Trophoblast cell (in vitro differentiated cells and primary cell): ENCODE data around the gene HAO2.

Experiments
- DNase-seq, 2 donors: peaks; one replicate each; pipeline ENCODE4 v3.0.0-alpha.2; 2016
- H2AFZ ChIP-seq: 2 replicates; pipeline ENCODE4 v1.6.1; 2013; ENCODE audit warnings: low read length, moderate library complexity, mild to moderate bottlenecking; ENCODE audit not compliant: insufficient read depth, poor library complexity
- H2AK5ac ChIP-seq: 2 replicates; pipeline ENCODE4 v1.6.1; 2013; ENCODE audit warnings: mild to moderate bottlenecking, low read length
- H2BK120ac ChIP-seq: 2 replicates; pipeline ENCODE4 v1.6.1; 2013; ENCODE audit warnings: low read length, mild to moderate bottlenecking, moderate library complexity; ENCODE audit not compliant: insufficient read depth, poor library complexity
- H2BK12ac ChIP-seq: 2 replicates; pipeline ENCODE4 v1.6.1; 2013; ENCODE audit warnings: mild to moderate bottlenecking, low read length, moderate library complexity
- H2BK5ac ChIP-seq: 2 replicates; pipeline ENCODE4 v1.6.1; 2013; ENCODE audit warnings: low read length, low read depth, moderate library complexity, mild to moderate bottlenecking; ENCODE audit not compliant: poor library complexity
- H3K14ac ChIP-seq: 2 replicates; pipeline ENCODE4 v1.6.1; 2013; ENCODE audit warnings: mild to moderate bottlenecking, low read length
- H3K18ac ChIP-seq: 2 replicates; pipeline ENCODE4 v1.6.1; 2013; ENCODE audit warnings: mild to moderate bottlenecking, low read length
- H3K23ac ChIP-seq: 2 replicates; pipeline ENCODE4 v1.6.1; 2013; ENCODE audit warnings: low read length
- H3K27ac ChIP-seq: 2 replicates; pipeline ENCODE4 v1.5.1; 2013; ENCODE audit warnings: low read depth, mild to moderate bottlenecking, inconsistent platforms, low read length, moderate library complexity
- H3K27me3 ChIP-seq: 2 replicates; pipeline ENCODE4 v1.6.1; 2013; ENCODE audit warnings: inconsistent platforms, mild to moderate bottlenecking, low read length, moderate library complexity; ENCODE audit not compliant: insufficient read depth
- H3K36me3 ChIP-seq, 2 experiments: 1 replicate in 1 of 2; 2 replicates in 1 of 2; pipeline ENCODE4 v1.6.1; 2013; ENCODE audit warnings: low read length in 2 of 2, mild to moderate bottlenecking in 2 of 2, moderate library complexity in 1 of 2; ENCODE audit not compliant: insufficient read depth in 2 of 2, control insufficient read depth in 1 of 2
- H3K4ac ChIP-seq: 2 replicates; pipeline ENCODE4 v1.6.1; 2013; ENCODE audit warnings: low read depth, mild to moderate bottlenecking, low read length, moderate library complexity
- H3K4me1 ChIP-seq, 2 experiments: 1 replicate in 1 of 2; 2 replicates in 1 of 2; pipeline ENCODE4 v1.6.1; 2013; ENCODE audit warnings: low read length in 2 of 2, mild to moderate bottlenecking in 2 of 2, moderate library complexity in 1 of 2; ENCODE audit not compliant: insufficient read depth in 2 of 2, control insufficient read depth in 1 of 2
- H3K4me2 ChIP-seq: 2 replicates; pipeline ENCODE4 v1.6.1; 2013; ENCODE audit warnings: inconsistent platforms, mild to moderate bottlenecking, low read length, moderate library complexity
- H3K4me3 ChIP-seq: 2 replicates; pipeline ENCODE4 v1.5.1; 2013; ENCODE audit warnings: mild to moderate bottlenecking, low read depth, low read length, inconsistent platforms
- H3K79me1 ChIP-seq: one replicate; pipeline ENCODE4 v1.6.1; 2013; ENCODE audit warnings: low read length
- H3K79me2 ChIP-seq: 2 replicates; pipeline ENCODE4 v1.6.1; 2013; ENCODE audit warnings: low read length, mild to moderate bottlenecking; ENCODE audit not compliant: control insufficient read depth, insufficient read depth, poor library complexity
- H3K9ac ChIP-seq: 2 replicates; pipeline ENCODE4 v1.6.1; 2013; ENCODE audit warnings: mild to moderate bottlenecking, low read length
- H3K9me3 ChIP-seq: 2 replicates; pipeline ENCODE4 v1.6.1; 2013; ENCODE audit warnings: low read depth, mild to moderate bottlenecking, control low read depth, inconsistent platforms, low read length; ENCODE audit not compliant: insufficient read depth
- H4K12ac ChIP-seq: 2 replicates; pipeline ENCODE4 v1.6.1; 2013; ENCODE audit warnings: low read depth, mild to moderate bottlenecking, low read length, moderate library complexity
- H4K8ac ChIP-seq: 2 replicates; pipeline ENCODE4 v1.6.1; 2013; ENCODE audit warnings: low read depth, mild to moderate bottlenecking, low read length, moderate library complexity
- H4K91ac ChIP-seq: one replicate; pipeline ENCODE4 v1.6.1; 2013; ENCODE audit warnings: low read depth, mild to moderate bottlenecking, low read length, moderate library complexity
- WGBS: extraction: QIAGEN DNeasy Blood & Tissue Kit; methylation state at CpG from one replicate; pipeline ENCODE4 v1.1.7; 2013; ENCODE audit warnings: missing lambda C conversion rate; ENCODE audit not compliant: insufficient read length, insufficient coverage; ENCODE audit errors: extremely low coverage; 5-methylcytosine and 5-hydroxymethylcytosine counted together

HAO2 gene

GRCh38 chr1:119416006-119416640, 47.5 kb downstream of the HAO2 start:
- no peak overlapping the region for H3K18ac ChIP-seq
- H3K4ac ChIP-seq: no peak overlapping the region
- H3K27me3 ChIP-seq: no peaks in the 10 kb centered on the region
- no peak overlapping the region for H2BK12ac ChIP-seq
- no peak overlapping the region for H4K8ac ChIP-seq
- no peak overlapping the region for H4K91ac ChIP-seq
- H3K79me2 ChIP-seq: no peaks in the 10 kb centered on the region
- H2AFZ ChIP-seq: no peak overlapping the region
- no peak overlapping the region for H2BK5ac ChIP-seq
- H2AK5ac ChIP-seq: no peak overlapping the region
- no peak overlapping the region for H2BK120ac ChIP-seq
- no peaks in the 10 kb centered on the region for H3K79me1 ChIP-seq
- WGBS: no CpG with 5 or more reads among the region's 3 CpGs
- H3K27ac ChIP-seq: no peak overlapping the region
- H3K9ac ChIP-seq: no peak overlapping the region
- no peaks in the 10 kb centered on the region for H3K4me1 ChIP-seq
- H4K12ac ChIP-seq: no peak overlapping the region
- no peak overlapping the region for H3K23ac ChIP-seq
- H3K4me3 ChIP-seq: no peak overlapping the region
- H3K4me2 ChIP-seq: no peak overlapping the region
- no peaks in the 10 kb centered on the region for H3K36me3 ChIP-seq
- no peak for DNase-seq
- H3K14ac ChIP-seq: no peak overlapping the region
- H3K9me3 ChIP-seq: no peaks in the 10 kb centered on the region

- no CpG with 5 or more reads among the region's 5 CpGs for WGBS
- Histone ChIP-seq H2BK12ac (no peak overlapping the region), H2BK5ac (no peak overlapping the region), H3K4me2 (no peak overlapping the region), H4K12ac (no peak overlapping the region), H3K4me3 (no peak overlapping the region), H3K4ac (no peak overlapping the region), H2AK5ac (no peak overlapping the region), H3K18ac (no peak overlapping the region), H2AFZ (no peak overlapping the region), H3K23ac (no peak overlapping the region), H3K27me3 (no peaks in the 10 kb centered on the region), H3K9me3 (no peaks in the 10 kb centered on the region), H3K36me3 (no peaks in the 10 kb centered on the region), H3K9ac (no peak overlapping the region), H4K91ac (no peak overlapping the region), H2BK120ac (no peak overlapping the region), H4K8ac (no peak overlapping the region), H3K14ac (no peak overlapping the region), H3K4me1 (no peaks in the 10 kb centered on the region), H3K79me1 (no peaks in the 10 kb centered on the region), H3K79me2 (no peaks in the 10 kb centered on the region), H3K27ac (no peak overlapping the region)
- no peak for DNase-seq
Measured at GRCh38 chr1:119419109-119419508, 50.5 kb downstream of the HAO2 start.

GRCh38 chr1:119420638-119421037, 52.1 kb downstream of the HAO2 start:
- H3K18ac ChIP-seq: no peak overlapping the region
- H3K9me3 ChIP-seq: no peaks in the 10 kb centered on the region
- no peak overlapping the region for H2BK120ac ChIP-seq
- no peak overlapping the region for H3K14ac ChIP-seq
- no peaks in the 10 kb centered on the region for H3K27me3 ChIP-seq
- H4K12ac ChIP-seq: no peak overlapping the region
- H3K27ac ChIP-seq: no peak overlapping the region
- no peak overlapping the region for H3K4me2 ChIP-seq
- H3K23ac ChIP-seq: no peak overlapping the region
- DNase-seq: no peak
- H3K36me3 ChIP-seq: no peaks in the 10 kb centered on the region
- H4K8ac ChIP-seq: no peak overlapping the region
- no peak overlapping the region for H2BK12ac ChIP-seq
- H3K4ac ChIP-seq: no peak overlapping the region
- H2AFZ ChIP-seq: no peak overlapping the region
- H2AK5ac ChIP-seq: no peak overlapping the region
- no peak overlapping the region for H4K91ac ChIP-seq
- no peak overlapping the region for H2BK5ac ChIP-seq
- H3K79me2 ChIP-seq: no peaks in the 10 kb centered on the region
- no peaks in the 10 kb centered on the region for H3K4me1 ChIP-seq
- H3K9ac ChIP-seq: no peak overlapping the region
- no peak overlapping the region for H3K4me3 ChIP-seq
- no peaks in the 10 kb centered on the region for H3K79me1 ChIP-seq

- H3K4me1 ChIP-seq: no peaks in the 10 kb centered on the region
- no peak overlapping the region for H3K4ac ChIP-seq
- H2BK120ac ChIP-seq: no peak overlapping the region
- H2AFZ ChIP-seq: no peak overlapping the region
- H3K27me3 ChIP-seq: no peaks in the 10 kb centered on the region
- H3K9ac ChIP-seq: no peak overlapping the region
- DNase-seq: no peak
- no peaks in the 10 kb centered on the region for H3K79me2 ChIP-seq
- no peaks in the 10 kb centered on the region for H3K36me3 ChIP-seq
- H2BK5ac ChIP-seq: no peak overlapping the region
- no peak overlapping the region for H3K23ac ChIP-seq
- no peaks in the 10 kb centered on the region for H3K9me3 ChIP-seq
- H2BK12ac ChIP-seq: no peak overlapping the region
- H3K79me1 ChIP-seq: no peaks in the 10 kb centered on the region
- H4K12ac ChIP-seq: no peak overlapping the region
- H4K91ac ChIP-seq: no peak overlapping the region
- no peak overlapping the region for H3K4me3 ChIP-seq
- H3K18ac ChIP-seq: no peak overlapping the region
- H2AK5ac ChIP-seq: no peak overlapping the region
- no peak overlapping the region for H3K14ac ChIP-seq
- no peak overlapping the region for H3K27ac ChIP-seq
- H4K8ac ChIP-seq: no peak overlapping the region
- H3K4me2 ChIP-seq: no peak overlapping the region
Measured at GRCh38 chr1:119422631-119423030, 54.0 kb downstream of the HAO2 start.
